GM12875 (cell line): ENCODE data around the gene SLAMF1.
A peak's percentile ranks its signal among the peaks of the same experiment; 100 is the strongest.
"Not testable (repeated sequence)": the region's sequence is repeated elsewhere in the genome, so short reads cannot be mapped to it uniquely, and the experiment has no call there.

Experiments used
- H3K4me3 ChIP-seq: one replicate; pipeline ENCODE4 v1.5.1; 2011; ENCODE audit warnings: low read depth, low read length, control low read depth
- TF ChIP-seq, protein P1 (sequence below): IDR thresholded peaks from 2 replicates; pipeline ENCODE4 v1.5.1; 2011; ENCODE audit warnings: low read depth, mild to moderate bottlenecking, control low read depth, inconsistent platforms, low read length, moderate library complexity, borderline replicate concordance; ENCODE audit not compliant: insufficient read depth

SLAMF1 gene

GRCh38 chr1:160646711-160647328 lies at the start of gene SLAMF1:
SLAMF1 (minus strand) TSS chr1:160647044; CDS start chr1:160646945, 99 bp downstream.
- TF ChIP-seq, protein P1, sequence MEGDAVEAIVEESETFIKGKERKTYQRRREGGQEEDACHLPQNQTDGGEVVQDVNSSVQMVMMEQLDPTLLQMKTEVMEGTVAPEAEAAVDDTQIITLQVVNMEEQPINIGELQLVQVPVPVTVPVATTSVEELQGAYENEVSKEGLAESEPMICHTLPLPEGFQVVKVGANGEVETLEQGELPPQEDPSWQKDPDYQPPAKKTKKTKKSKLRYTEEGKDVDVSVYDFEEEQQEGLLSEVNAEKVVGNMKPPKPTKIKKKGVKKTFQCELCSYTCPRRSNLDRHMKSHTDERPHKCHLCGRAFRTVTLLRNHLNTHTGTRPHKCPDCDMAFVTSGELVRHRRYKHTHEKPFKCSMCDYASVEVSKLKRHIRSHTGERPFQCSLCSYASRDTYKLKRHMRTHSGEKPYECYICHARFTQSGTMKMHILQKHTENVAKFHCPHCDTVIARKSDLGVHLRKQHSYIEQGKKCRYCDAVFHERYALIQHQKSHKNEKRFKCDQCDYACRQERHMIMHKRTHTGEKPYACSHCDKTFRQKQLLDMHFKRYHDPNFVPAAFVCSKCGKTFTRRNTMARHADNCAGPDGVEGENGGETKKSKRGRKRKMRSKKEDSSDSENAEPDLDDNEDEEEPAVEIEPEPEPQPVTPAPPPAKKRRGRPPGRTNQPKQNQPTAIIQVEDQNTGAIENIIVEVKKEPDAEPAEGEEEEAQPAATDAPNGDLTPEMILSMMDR, result no peak
- H3K4me3 ChIP-seq, result peak within 1 kb of the TSS; percentile 92

- H3K4me3 ChIP-seq, result not testable (repeated sequence)
- TF ChIP-seq, protein P1, result peak; percentile 25; the same call in 1 of the 2 replicates
These were observed 45.5 kb upstream of the SLAMF1 start for GRCh38 chr1:160692390-160692789.

GRCh38 chr1:160685266-160685665 lies 38.4 kb upstream of the SLAMF1 start:
- no peak overlapping the region for H3K4me3 ChIP-seq
- TF ChIP-seq, protein P1, result no peak

- no peak overlapping the region for H3K4me3 ChIP-seq
- TF ChIP-seq, protein P1, result no peak
These were observed 36.4 kb upstream of the SLAMF1 start for GRCh38 chr1:160682983-160683865.

GRCh38 chr1:160681891-160682140 lies 35.0 kb upstream of the SLAMF1 start:
- H3K4me3 ChIP-seq, result no peak overlapping the region
- TF ChIP-seq, protein P1, result no peak

GRCh38 chr1:160681066-160681890 lies 34.4 kb upstream of the SLAMF1 start:
- no peak overlapping the region for H3K4me3 ChIP-seq
- TF ChIP-seq, protein P1, result peak; percentile 89
